HCT116 (cell line): ENCODE results near the gene CLEC16A. TPM values are rescaled to one million over a fixed set of nuclear protein-coding genes. Genes with fewer than 3 reads are reported as not detected.

Experiments
- ATAC-seq: fragments of 200-7000 bp; cut with Tn5 transposase; 2 replicates; pipeline ENCODE4 v1.9.1; 2020; ENCODE audit warnings: mild to moderate bottlenecking, moderate library complexity
- BruUV-seq: library from RNA; stranded (reverse); fragments of 400-500 nt; replicated peaks from 2 replicates; lab custom pipeline; 2021; lab: Mats Ljungman, UMichigan
- CTCF ChIA-PET: fragments of 300-600 bp; sonication (Branson Sonifier 250); formaldehyde crosslinking; loops from one replicate; lab custom pipeline; 2021; ENCODE audit warnings: antibody characterized with exemption; lab: Charles Lee
- POLR2A ChIA-PET: fragments of 300-600, 350-600 bp; sonication (Branson Sonifier 250); formaldehyde crosslinking; loops from one replicate; lab custom pipeline; 2021; ENCODE audit warnings: antibody characterized with exemption; lab: Charles Lee
- RAD21 ChIA-PET, 2 experiments: fragments of 300-600 bp; sonication (Branson Sonifier 250); formaldehyde crosslinking; loops; one replicate each; lab custom pipeline; 2023; ENCODE audit warnings: low total read pairs in 2 of 2; ENCODE audit not compliant: uncharacterized antibody in 2 of 2, unreplicated experiment in 2 of 2, low non-redundant PET in 1 of 2; lab: Charles Lee
- DNase-seq: peaks from one replicate; pipeline ENCODE4 v3.0.0-alpha.2; 2010; ENCODE audit warnings: low read depth, low spot score
- H2AFZ ChIP-seq: fragments of 200-600 bp; shearing (Covaris generic), sonication (generic); 2 replicates; pipeline ENCODE4 v1.6.1; 2017; ENCODE audit warnings: low read depth, mixed run types, mixed read lengths, antibody characterized with exemption, low read length; ENCODE audit not compliant: poor library complexity, severe bottlenecking
- H3K27ac ChIP-seq: 2 replicates; pipeline ENCODE4 v1.5.1; 2012; ENCODE audit warnings: low read depth, low read length
- H3K27me3 ChIP-seq: fragments of 200-600 bp; sonication (generic); 2 replicates; pipeline ENCODE4 v1.6.1; 2016; ENCODE audit warnings: mixed run types, low read length, mixed read lengths; ENCODE audit not compliant: insufficient read depth
- H3K36me3 ChIP-seq, 2 experiments: fragments of 200-500 bp in 1 of 2; fragments of 200-600 bp in 1 of 2; sonication (Bioruptor generic) in 1 of 2; sonication (generic) in 1 of 2; 2 replicates each; pipeline versions ENCODE4 v1.5.1 to v1.6.1; 2014 to 2016; ENCODE audit warnings: low read length in 2 of 2, inconsistent platforms in 1 of 2, mixed read lengths in 1 of 2, mixed run types in 1 of 2; ENCODE audit not compliant: insufficient read depth in 2 of 2, control insufficient read depth in 1 of 2
- H3K4me1 ChIP-seq, 2 experiments: fragments of 200-600 bp in 1 of 2; sonication (generic) in 1 of 2; 2 replicates each; pipeline versions ENCODE4 v1.5.1 to v1.6.1; 2012 to 2017; ENCODE audit warnings: low read length in 2 of 2, inconsistent platforms in 1 of 2, mild to moderate bottlenecking in 1 of 2, mixed read lengths in 1 of 2, mixed run types in 1 of 2, moderate library complexity in 1 of 2; ENCODE audit not compliant: insufficient read depth in 2 of 2, control insufficient read depth in 1 of 2
- H3K4me2 ChIP-seq: fragments of 200-600 bp; sonication (generic); 2 replicates; pipeline ENCODE4 v1.6.1; 2017; ENCODE audit warnings: mixed run types, low read length, mixed read lengths
- H3K4me3 ChIP-seq, 2 experiments: fragments of 200-600 bp in 1 of 2; sonication (generic) in 1 of 2; replicated peaks in 1 of 2; 2 replicates each; pipeline ENCODE4 v1.5.1; 2011 to 2016; ENCODE audit warnings: low read length in 2 of 2, control low read depth in 1 of 2, low read depth in 1 of 2, mild to moderate bottlenecking in 1 of 2, mixed read lengths in 1 of 2, mixed run types in 1 of 2
- H3K79me2 ChIP-seq: fragments of 200-600 bp; sonication (generic); 2 replicates; pipeline ENCODE4 v1.6.1; 2017; ENCODE audit warnings: mild to moderate bottlenecking, mixed run types, low read length, moderate library complexity, mixed read lengths; ENCODE audit not compliant: insufficient read depth
- H3K9ac ChIP-seq: fragments of 200-600 bp; sonication (generic); 2 replicates; pipeline ENCODE4 v1.6.1; 2016; ENCODE audit warnings: low read length, mixed read lengths
- H3K9me2 ChIP-seq: fragments of 200-600 bp; sonication (generic), shearing (Covaris generic); 2 replicates; pipeline ENCODE4 v1.6.1; 2017; ENCODE audit warnings: mixed run types, mild to moderate bottlenecking, moderate library complexity; ENCODE audit not compliant: insufficient read depth
- H3K9me3 ChIP-seq, 2 experiments: fragments of 200-500 bp in 1 of 2; fragments of 200-600 bp in 1 of 2; sonication (Bioruptor generic) in 1 of 2; sonication (generic) in 1 of 2; 2 replicates each; pipeline ENCODE4 v1.6.1; 2014 to 2017; ENCODE audit warnings: low read length in 2 of 2, mixed read lengths in 2 of 2, inconsistent platforms in 1 of 2, low read depth in 1 of 2, mild to moderate bottlenecking in 1 of 2, mixed run types in 1 of 2, moderate library complexity in 1 of 2; ENCODE audit not compliant: control insufficient read depth in 1 of 2, insufficient read depth in 1 of 2
- H4K20me1 ChIP-seq: fragments of 200-600 bp; sonication (generic), shearing (Covaris generic); 2 replicates; pipeline ENCODE4 v1.6.1; 2017; ENCODE audit warnings: mixed run types, mild to moderate bottlenecking, moderate library complexity; ENCODE audit not compliant: insufficient read depth
- CBX3 ChIP-seq: IDR thresholded peaks from 2 replicates; pipeline ENCODE4 v1.6.1; 2012; ENCODE audit warnings: low read depth
- CEBPB ChIP-seq: IDR thresholded peaks from 2 replicates; pipeline ENCODE4 v1.6.1; 2012; ENCODE audit warnings: low read depth
- EGR1 ChIP-seq: IDR thresholded peaks from 2 replicates; pipeline ENCODE4 v1.6.1; 2012; ENCODE audit warnings: low read depth
- ELF1 ChIP-seq: IDR thresholded peaks from 2 replicates; pipeline ENCODE4 v1.6.1; 2012; ENCODE audit warnings: low read depth, borderline replicate concordance
- EZH2 ChIP-seq: fragments of 200-600 bp; sonication (generic); IDR thresholded peaks from 2 replicates; pipeline ENCODE4 v1.6.1; 2017; ENCODE audit warnings: antibody characterized with exemption, mixed run types
- EZH2phosphoT487 ChIP-seq: fragments of 200-600 bp; IDR thresholded peaks from 2 replicates; pipeline ENCODE4 v1.6.1; 2018; ENCODE audit warnings: antibody characterized with exemption, borderline replicate concordance
- FOSL1 ChIP-seq: IDR thresholded peaks from 2 replicates; pipeline ENCODE4 v1.6.1; 2012; ENCODE audit warnings: low read depth
- JUND ChIP-seq: IDR thresholded peaks from 2 replicates; pipeline ENCODE4 v1.6.1; 2012
- SIN3A ChIP-seq: IDR thresholded peaks from 2 replicates; pipeline ENCODE4 v1.6.1; 2012; ENCODE audit warnings: low read depth
- SP1 ChIP-seq: IDR thresholded peaks from 2 replicates; pipeline ENCODE4 v1.6.1; 2012; ENCODE audit warnings: low read depth
- TCF7L2 ChIP-seq: IDR thresholded peaks from 2 replicates; pipeline ENCODE4 v1.7.0; 2011; ENCODE audit warnings: borderline replicate concordance, inconsistent platforms; ENCODE audit not compliant: insufficient read depth, insufficient read length; ENCODE audit errors: extremely low read depth
- YY1 ChIP-seq: IDR thresholded peaks from 2 replicates; pipeline ENCODE4 v1.6.1; 2011; ENCODE audit warnings: low read length, low read depth, moderate library complexity, mild to moderate bottlenecking; ENCODE audit not compliant: insufficient replicate concordance; ENCODE audit errors: extremely low read depth
- ZFX ChIP-seq: fragments of 450-650 bp; IDR thresholded peaks from 2 replicates; pipeline ENCODE4 v1.6.1; 2017
- ZNF274 ChIP-seq: fragments of 200-500 bp; sonication (Bioruptor generic); IDR thresholded peaks from 2 replicates; pipeline ENCODE4 v1.6.1; 2014; ENCODE audit warnings: mild to moderate bottlenecking, low read depth, low read length, inconsistent platforms
- intact Hi-C: fragments of 100-400 bp; cut with micrococcal nuclease; formaldehyde crosslinking; loops from 2 replicates; pipeline ENCODE4 v1.10.0; 2022
- total RNA-seq: library from RNA; stranded (reverse); gene quantifications from one replicate; pipeline ENCODE4 v1.2.1, GENCODE V29; 2021; ENCODE audit not compliant: unreplicated experiment
- TF ChIP-seq, protein P1 (sequence below): IDR thresholded peaks from 2 replicates; pipeline ENCODE4 v1.6.1; 2012; ENCODE audit warnings: low read depth
- TF ChIP-seq, protein P2 (sequence below): IDR thresholded peaks from 2 replicates; pipeline ENCODE4 v1.6.1; 2012
- TF ChIP-seq, protein P3 (sequence below): IDR thresholded peaks from 2 replicates; pipeline ENCODE4 v1.6.1; 2011; ENCODE audit warnings: mild to moderate bottlenecking, low read length, moderate library complexity; ENCODE audit not compliant: insufficient replicate concordance; ENCODE audit errors: extremely low read depth
- TF ChIP-seq, protein P4 (sequence below), 3 experiments: fragments of 200-600 bp in 1 of 3; sonication (generic) in 1 of 3; IDR thresholded peaks in 2 of 3; conservative IDR thresholded peaks in 1 of 3; 2 replicates each; pipeline ENCODE4 v1.5.1; 2012 to 2017; ENCODE audit warnings: low read depth in 2 of 3, low read length in 2 of 3, antibody characterized with exemption in 1 of 3, borderline replicate concordance in 1 of 3, control low read depth in 1 of 3, mild to moderate bottlenecking in 1 of 3, mixed read lengths in 1 of 3, mixed run types in 1 of 3, moderate library complexity in 1 of 3; ENCODE audit not compliant: insufficient read depth in 1 of 3
- TF ChIP-seq, protein P5 (sequence below): IDR thresholded peaks from 2 replicates; pipeline ENCODE4 v1.6.1; 2012

The CLEC16A gene
- total RNA-seq, 1 experiment from 2014 or later = 18.0 TPM

DNA sequence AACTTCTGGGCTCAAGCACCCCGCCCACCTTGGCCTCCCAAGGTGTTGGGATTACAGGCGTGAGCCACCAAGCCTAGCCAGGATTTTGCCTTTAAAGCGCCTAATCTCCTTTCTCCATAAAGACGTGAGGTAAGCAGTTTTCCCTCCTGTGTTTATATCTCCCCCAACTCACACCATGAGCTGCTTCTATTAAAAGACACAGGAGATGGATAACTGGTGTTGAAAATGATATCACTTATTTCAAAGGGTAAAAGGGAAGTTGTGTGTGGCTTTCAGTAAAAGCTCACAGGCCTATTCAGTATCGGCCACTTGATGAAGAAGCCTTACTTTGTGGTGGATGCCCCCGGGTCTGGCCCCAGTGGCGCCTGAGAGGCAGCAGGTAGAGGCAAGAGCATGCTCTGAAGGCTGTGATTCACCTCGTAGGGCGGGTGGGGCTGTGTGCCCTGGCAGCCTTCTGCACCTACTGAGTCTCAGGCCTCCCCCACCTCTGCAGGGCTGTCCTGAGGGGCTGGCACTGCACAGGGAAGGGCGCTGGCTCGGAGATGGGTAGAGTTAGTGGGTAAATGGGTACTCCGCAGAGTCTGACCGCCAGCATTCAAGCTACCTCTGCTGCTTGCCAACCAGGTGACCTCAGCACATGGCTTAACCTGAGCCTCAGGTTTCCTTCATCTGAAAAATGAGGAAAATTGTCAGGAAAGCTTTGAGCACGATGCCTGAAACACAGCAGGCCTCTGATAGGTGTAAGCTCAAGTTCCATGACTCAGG, 146.8 kb downstream of the CLEC16A start:
- ChIA-PET CTCF (interaction anchor here (1.0 kb wide), 1 partner anchor 278 kb away, joined by 3 read pairs; no protein-coding TSS in a partner anchor), RAD21 (no interaction called here), POLR2A (interaction anchor here (1.6 kb wide), 1 partner anchor 165 kb away, joined by 5 read pairs; the partner anchor contains the start of gene SOCS1)
- peaks cover 85 to 92% of the 10 kb centered on the region in 2 experiments for H3K4me1 ChIP-seq
- peak overlapping the region; percentile 58 for H3K4me2 ChIP-seq
- no TSS peak for BruUV-seq
- H3K9ac ChIP-seq = peak overlapping the region; percentile 42
- H3K36me3 ChIP-seq = no peaks in the 10 kb centered on the region
- H3K4me3 ChIP-seq = no peak overlapping the region
- no peak overlapping the region for H2AFZ ChIP-seq
- ATAC-seq = peak; percentile 42
- no peaks in the 10 kb centered on the region for H3K9me2 ChIP-seq
- DNase-seq = no peak
- H3K79me2 ChIP-seq = no peaks in the 10 kb centered on the region
- H3K27ac ChIP-seq = peak overlapping the region; percentile 36
- no peaks in the 10 kb centered on the region for H3K9me3 ChIP-seq
- intact Hi-C loops = loop anchor here (5.0 kb wide), 1 partner anchor 99 kb away; no protein-coding TSS in a partner anchor
- H3K27me3 ChIP-seq = no peaks in the 10 kb centered on the region
- H4K20me1 ChIP-seq = no peaks in the 10 kb centered on the region
- TF ChIP-seq, protein P1, sequence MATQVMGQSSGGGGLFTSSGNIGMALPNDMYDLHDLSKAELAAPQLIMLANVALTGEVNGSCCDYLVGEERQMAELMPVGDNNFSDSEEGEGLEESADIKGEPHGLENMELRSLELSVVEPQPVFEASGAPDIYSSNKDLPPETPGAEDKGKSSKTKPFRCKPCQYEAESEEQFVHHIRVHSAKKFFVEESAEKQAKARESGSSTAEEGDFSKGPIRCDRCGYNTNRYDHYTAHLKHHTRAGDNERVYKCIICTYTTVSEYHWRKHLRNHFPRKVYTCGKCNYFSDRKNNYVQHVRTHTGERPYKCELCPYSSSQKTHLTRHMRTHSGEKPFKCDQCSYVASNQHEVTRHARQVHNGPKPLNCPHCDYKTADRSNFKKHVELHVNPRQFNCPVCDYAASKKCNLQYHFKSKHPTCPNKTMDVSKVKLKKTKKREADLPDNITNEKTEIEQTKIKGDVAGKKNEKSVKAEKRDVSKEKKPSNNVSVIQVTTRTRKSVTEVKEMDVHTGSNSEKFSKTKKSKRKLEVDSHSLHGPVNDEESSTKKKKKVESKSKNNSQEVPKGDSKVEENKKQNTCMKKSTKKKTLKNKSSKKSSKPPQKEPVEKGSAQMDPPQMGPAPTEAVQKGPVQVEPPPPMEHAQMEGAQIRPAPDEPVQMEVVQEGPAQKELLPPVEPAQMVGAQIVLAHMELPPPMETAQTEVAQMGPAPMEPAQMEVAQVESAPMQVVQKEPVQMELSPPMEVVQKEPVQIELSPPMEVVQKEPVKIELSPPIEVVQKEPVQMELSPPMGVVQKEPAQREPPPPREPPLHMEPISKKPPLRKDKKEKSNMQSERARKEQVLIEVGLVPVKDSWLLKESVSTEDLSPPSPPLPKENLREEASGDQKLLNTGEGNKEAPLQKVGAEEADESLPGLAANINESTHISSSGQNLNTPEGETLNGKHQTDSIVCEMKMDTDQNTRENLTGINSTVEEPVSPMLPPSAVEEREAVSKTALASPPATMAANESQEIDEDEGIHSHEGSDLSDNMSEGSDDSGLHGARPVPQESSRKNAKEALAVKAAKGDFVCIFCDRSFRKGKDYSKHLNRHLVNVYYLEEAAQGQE = no peak
- TF ChIP-seq EZH2 (no peak), EZH2phosphoT487 (no peak), CBX3 (no peak; the same call in 1 of the 2 replicates), CEBPB (no peak), SIN3A (no peak), YY1 (no peak), EGR1 (no peak), ZNF274 (no peak), JUND (no peak), SP1 (peak; percentile 36), ELF1 (no peak), FOSL1 (no peak), TCF7L2 (no peak), ZFX (no peak)
- TF ChIP-seq, protein P2, sequence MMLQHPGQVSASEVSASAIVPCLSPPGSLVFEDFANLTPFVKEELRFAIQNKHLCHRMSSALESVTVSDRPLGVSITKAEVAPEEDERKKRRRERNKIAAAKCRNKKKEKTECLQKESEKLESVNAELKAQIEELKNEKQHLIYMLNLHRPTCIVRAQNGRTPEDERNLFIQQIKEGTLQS = no peak
- TF ChIP-seq, protein P3, sequence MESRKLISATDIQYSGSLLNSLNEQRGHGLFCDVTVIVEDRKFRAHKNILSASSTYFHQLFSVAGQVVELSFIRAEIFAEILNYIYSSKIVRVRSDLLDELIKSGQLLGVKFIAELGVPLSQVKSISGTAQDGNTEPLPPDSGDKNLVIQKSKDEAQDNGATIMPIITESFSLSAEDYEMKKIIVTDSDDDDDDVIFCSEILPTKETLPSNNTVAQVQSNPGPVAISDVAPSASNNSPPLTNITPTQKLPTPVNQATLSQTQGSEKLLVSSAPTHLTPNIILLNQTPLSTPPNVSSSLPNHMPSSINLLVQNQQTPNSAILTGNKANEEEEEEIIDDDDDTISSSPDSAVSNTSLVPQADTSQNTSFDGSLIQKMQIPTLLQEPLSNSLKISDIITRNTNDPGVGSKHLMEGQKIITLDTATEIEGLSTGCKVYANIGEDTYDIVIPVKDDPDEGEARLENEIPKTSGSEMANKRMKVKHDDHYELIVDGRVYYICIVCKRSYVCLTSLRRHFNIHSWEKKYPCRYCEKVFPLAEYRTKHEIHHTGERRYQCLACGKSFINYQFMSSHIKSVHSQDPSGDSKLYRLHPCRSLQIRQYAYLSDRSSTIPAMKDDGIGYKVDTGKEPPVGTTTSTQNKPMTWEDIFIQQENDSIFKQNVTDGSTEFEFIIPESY = no peak
- TF ChIP-seq, protein P4, sequence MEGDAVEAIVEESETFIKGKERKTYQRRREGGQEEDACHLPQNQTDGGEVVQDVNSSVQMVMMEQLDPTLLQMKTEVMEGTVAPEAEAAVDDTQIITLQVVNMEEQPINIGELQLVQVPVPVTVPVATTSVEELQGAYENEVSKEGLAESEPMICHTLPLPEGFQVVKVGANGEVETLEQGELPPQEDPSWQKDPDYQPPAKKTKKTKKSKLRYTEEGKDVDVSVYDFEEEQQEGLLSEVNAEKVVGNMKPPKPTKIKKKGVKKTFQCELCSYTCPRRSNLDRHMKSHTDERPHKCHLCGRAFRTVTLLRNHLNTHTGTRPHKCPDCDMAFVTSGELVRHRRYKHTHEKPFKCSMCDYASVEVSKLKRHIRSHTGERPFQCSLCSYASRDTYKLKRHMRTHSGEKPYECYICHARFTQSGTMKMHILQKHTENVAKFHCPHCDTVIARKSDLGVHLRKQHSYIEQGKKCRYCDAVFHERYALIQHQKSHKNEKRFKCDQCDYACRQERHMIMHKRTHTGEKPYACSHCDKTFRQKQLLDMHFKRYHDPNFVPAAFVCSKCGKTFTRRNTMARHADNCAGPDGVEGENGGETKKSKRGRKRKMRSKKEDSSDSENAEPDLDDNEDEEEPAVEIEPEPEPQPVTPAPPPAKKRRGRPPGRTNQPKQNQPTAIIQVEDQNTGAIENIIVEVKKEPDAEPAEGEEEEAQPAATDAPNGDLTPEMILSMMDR (IDR thresholded peaks at IDR 0.05 in 2 of 3, conservative IDR thresholded peaks at IDR 0.05 in 1 of 3; ENCODE audit: borderline replicate concordance in 1 of 3, insufficient read depth in 1 of 3, low read depth in 2 of 3, low read length in 2 of 3) = no peak
- TF ChIP-seq, protein P5, sequence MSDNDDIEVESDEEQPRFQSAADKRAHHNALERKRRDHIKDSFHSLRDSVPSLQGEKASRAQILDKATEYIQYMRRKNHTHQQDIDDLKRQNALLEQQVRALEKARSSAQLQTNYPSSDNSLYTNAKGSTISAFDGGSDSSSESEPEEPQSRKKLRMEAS = peak; percentile 77
